ENCODE measurements around the gene RITA1.
"Not testable (repeated sequence)": the region's sequence is repeated elsewhere in the genome, so short reads cannot be mapped to it uniquely, and the experiment has no call there.

The RITA1 gene

GRCh38 chr12:113204804-113205203 lies 19.3 kb downstream of the RITA1 start:
- no peak for DNase-seq

- not testable (repeated sequence) for DNase-seq
These were observed 21.3 kb downstream of the RITA1 start for GRCh38 chr12:113206802-113207201.

GRCh38 chr12:113207613-113208040 lies 22.1 kb downstream of the RITA1 start:
- DNase-seq = no peak

GRCh38 chr12:113208041-113208934 lies 22.8 kb downstream of the RITA1 start:
- DNase-seq = peak in 2 of 4 experiments; percentile 16 to 18

GRCh38 chr12:113211160-113211559 lies 25.6 kb downstream of the RITA1 start:
- no peak for DNase-seq

GRCh38 chr12:113214895-113215400 lies 29.4 kb downstream of the RITA1 start:
- no peak for DNase-seq

- DNase-seq = no peak
These were observed 30.5 kb downstream of the RITA1 start for GRCh38 chr12:113216027-113216426.

- no peak for DNase-seq
These were observed 35.2 kb downstream of the RITA1 start for GRCh38 chr12:113220593-113221180.

- DNase-seq = peak; percentile 86 to 96 (median 92)
These were observed 35.9 kb downstream of the RITA1 start, which contains the start of gene TPCN1 for GRCh38 chr12:113221181-113221996. Gene TPCN1, plus strand, starts transcription at chr12:113221464. Its CDS starts 5,389 bp downstream, at chr12:113226853.

- DNase-seq = no peak
These were observed 36.6 kb downstream of the RITA1 start for GRCh38 chr12:113221997-113222729.

GRCh38 chr12:113222730-113223531 lies 37.4 kb downstream of the RITA1 start:
- no peak for DNase-seq

GRCh38 chr12:113224955-113225354 lies 39.4 kb downstream of the RITA1 start:
- DNase-seq = no peak

GRCh38 chr12:113226696-113227568 lies 41.4 kb downstream of the RITA1 start:
- DNase-seq = no peak

- DNase-seq = no peak
These were observed 42.3 kb downstream of the RITA1 start for GRCh38 chr12:113227686-113228391.

- no peak for DNase-seq
These were observed 43.0 kb downstream of the RITA1 start for GRCh38 chr12:113228394-113229028.

GRCh38 chr12:113230315-113231234 lies 45.1 kb downstream of the RITA1 start:
- DNase-seq = no peak

GRCh38 chr12:113231235-113232088 lies 45.9 kb downstream of the RITA1 start:
- no peak for DNase-seq

Data from activated naive CD4-positive, alpha-beta T cell (primary cell).